Brain microvascular endothelial cell (primary cell): Measurements from ENCODE around the gene C7orf33.

ENCODE experiments used
- DNase-seq: peaks from one replicate; pipeline ENCODE4 v3.0.0-alpha.2; 2020
- H3K27ac ChIP-seq: fragments of 250-450 bp; sonication (Bioruptor Pico); 2 replicates; pipeline ENCODE4 v1.5.1; 2020; ENCODE audit warnings: mild to moderate bottlenecking, moderate library complexity
- H3K27me3 ChIP-seq: fragments of 250-450 bp; sonication (Bioruptor Pico); replicated peaks from 2 replicates; pipeline ENCODE4 v1.5.1; 2020; ENCODE audit warnings: mild to moderate bottlenecking
- H3K36me3 ChIP-seq: fragments of 250-450 bp; sonication (Bioruptor Pico); replicated peaks from 2 replicates; pipeline ENCODE4 v1.5.1; 2020; ENCODE audit warnings: mild to moderate bottlenecking
- H3K4me3 ChIP-seq: 2 replicates; pipeline ENCODE4 v1.5.1; 2011; ENCODE audit warnings: low read depth, mild to moderate bottlenecking, control low read depth, low read length, moderate library complexity
- CTCF ChIP-seq: IDR thresholded peaks from 2 replicates; pipeline ENCODE4 v1.5.1; 2011; ENCODE audit warnings: low read depth, mild to moderate bottlenecking, moderate library complexity, low read length, control low read depth, inconsistent platforms; ENCODE audit errors: missing control alignments
- in situ Hi-C: cut with HindIII; loops from 2 replicates; pipeline ENCODE4 v1.10.0; 2017; ENCODE audit warnings: low sequenced_read_pairs, low pct_ligation_motif_present

The C7orf33 gene

GRCh38 chr7:148575640-148576411 lies 14.7 kb upstream of the C7orf33 start:
- no peaks in the 10 kb centered on the region for H3K36me3 ChIP-seq
- in situ Hi-C loops: no loop called here
- H3K27me3 ChIP-seq: no peaks in the 10 kb centered on the region
- H3K4me3 ChIP-seq: no peak overlapping the region
- peak; percentile 63 for DNase-seq
- no peak overlapping the region for H3K27ac ChIP-seq
- TF ChIP-seq CTCF: peak; percentile 91

GRCh38 chr7:148579366-148579765 lies 11.2 kb upstream of the C7orf33 start:
- no peak overlapping the region for H3K4me3 ChIP-seq
- no peaks in the 10 kb centered on the region for H3K27me3 ChIP-seq
- H3K36me3 ChIP-seq: no peaks in the 10 kb centered on the region
- H3K27ac ChIP-seq: no peak overlapping the region
- TF ChIP-seq CTCF: no peak
- DNase-seq: no peak
- in situ Hi-C loops: no loop called here

- no peaks in the 10 kb centered on the region for H3K36me3 ChIP-seq
- no peaks in the 10 kb centered on the region for H3K27me3 ChIP-seq
- H3K4me3 ChIP-seq: no peak overlapping the region
- no peak for DNase-seq
- no peak overlapping the region for H3K27ac ChIP-seq
- TF ChIP-seq CTCF: no peak
- in situ Hi-C loops: no loop called here
These were observed 10.1 kb upstream of the C7orf33 start for GRCh38 chr7:148580446-148580845.

- Histone ChIP-seq H3K27me3 (no peaks in the 10 kb centered on the region), H3K4me3 (no peak overlapping the region), H3K27ac (no peak overlapping the region), H3K36me3 (no peaks in the 10 kb centered on the region)
- TF ChIP-seq CTCF: peak; percentile 25
- DNase-seq: no peak
- in situ Hi-C loops: no loop called here
These were observed 8.9 kb upstream of the C7orf33 start for GRCh38 chr7:148581624-148582023.

GRCh38 chr7:148584154-148584827 lies 6.3 kb upstream of the C7orf33 start:
- Histone ChIP-seq H3K4me3 (no peak overlapping the region), H3K27me3 (peaks cover 3% of the 10 kb centered on the region), H3K36me3 (no peaks in the 10 kb centered on the region), H3K27ac (no peak overlapping the region)
- no peak for TF ChIP-seq CTCF
- in situ Hi-C loops: no loop called here
- no peak for DNase-seq

- DNase-seq: no peak
- Histone ChIP-seq H3K27me3 (peaks cover 3% of the 10 kb centered on the region), H3K36me3 (no peaks in the 10 kb centered on the region), H3K4me3 (no peak overlapping the region), H3K27ac (no peak overlapping the region)
- TF ChIP-seq CTCF: no peak
- in situ Hi-C loops: no loop called here
These were observed 5.2 kb upstream of the C7orf33 start for GRCh38 chr7:148585399-148585798.
